Mammary epithelial cell (primary cell): ENCODE measurements around the gene CLCF1.

ENCODE experiments used
- EZH2 ChIP-seq: IDR thresholded peaks from 2 replicates; pipeline ENCODE4 v1.6.1; 2012; ENCODE audit warnings: low read length, inconsistent platforms, borderline replicate concordance
- TF ChIP-seq, protein P1 (sequence below), 2 donors: IDR thresholded peaks in 1 of 2; conservative IDR thresholded peaks in 1 of 2; 2 replicates each; pipeline ENCODE4 v1.5.1; 2011 to 2012; ENCODE audit warnings: inconsistent platforms in 2 of 2, low read length in 2 of 2, mild to moderate bottlenecking in 2 of 2, control low read depth in 1 of 2, low read depth in 1 of 2; ENCODE audit not compliant: insufficient read depth in 1 of 2; ENCODE audit errors: extremely low read depth in 1 of 2

DNA sequence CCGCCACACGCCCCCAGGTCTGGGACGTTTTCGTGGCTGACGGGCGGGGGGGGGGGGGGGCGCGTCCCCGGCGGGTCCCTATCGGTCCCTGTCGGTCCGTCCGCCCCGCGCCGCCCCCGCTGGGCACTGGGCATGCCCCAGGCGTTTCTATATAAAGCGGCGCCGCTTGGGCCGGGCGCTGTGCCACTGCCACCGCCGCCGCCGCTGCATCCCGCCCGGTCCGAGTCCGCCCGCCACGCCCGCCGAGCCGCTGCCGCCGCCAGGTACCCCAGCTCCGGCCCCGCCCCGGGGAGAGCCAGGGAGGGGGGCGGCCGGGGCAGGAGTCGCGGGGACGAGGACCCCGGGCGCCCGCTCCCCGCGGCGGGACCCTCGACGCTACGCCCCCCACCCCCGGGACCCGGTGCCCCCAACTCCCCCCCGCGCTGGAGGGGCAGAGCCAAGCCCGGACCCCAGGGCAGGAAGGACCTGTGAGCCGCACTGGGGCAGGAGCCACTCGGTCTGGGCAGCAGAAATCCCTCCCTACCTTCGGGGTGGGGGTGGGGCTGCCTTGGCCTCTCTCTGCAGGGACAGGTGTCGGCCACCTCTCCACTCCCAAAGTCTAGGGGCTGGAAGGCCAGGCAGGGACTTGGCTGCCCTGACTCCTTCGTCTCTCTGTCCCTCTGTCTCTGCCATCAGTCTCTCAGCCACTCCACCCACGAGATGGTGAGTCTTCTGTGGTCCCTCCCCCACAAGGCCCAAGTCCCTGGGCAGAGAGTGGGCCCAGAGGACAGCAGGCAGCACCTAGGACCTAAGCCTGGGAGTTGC lies 42.3 kb upstream of the CLCF1 start, which contains the start of gene CARNS1:
- TF ChIP-seq, protein P1, sequence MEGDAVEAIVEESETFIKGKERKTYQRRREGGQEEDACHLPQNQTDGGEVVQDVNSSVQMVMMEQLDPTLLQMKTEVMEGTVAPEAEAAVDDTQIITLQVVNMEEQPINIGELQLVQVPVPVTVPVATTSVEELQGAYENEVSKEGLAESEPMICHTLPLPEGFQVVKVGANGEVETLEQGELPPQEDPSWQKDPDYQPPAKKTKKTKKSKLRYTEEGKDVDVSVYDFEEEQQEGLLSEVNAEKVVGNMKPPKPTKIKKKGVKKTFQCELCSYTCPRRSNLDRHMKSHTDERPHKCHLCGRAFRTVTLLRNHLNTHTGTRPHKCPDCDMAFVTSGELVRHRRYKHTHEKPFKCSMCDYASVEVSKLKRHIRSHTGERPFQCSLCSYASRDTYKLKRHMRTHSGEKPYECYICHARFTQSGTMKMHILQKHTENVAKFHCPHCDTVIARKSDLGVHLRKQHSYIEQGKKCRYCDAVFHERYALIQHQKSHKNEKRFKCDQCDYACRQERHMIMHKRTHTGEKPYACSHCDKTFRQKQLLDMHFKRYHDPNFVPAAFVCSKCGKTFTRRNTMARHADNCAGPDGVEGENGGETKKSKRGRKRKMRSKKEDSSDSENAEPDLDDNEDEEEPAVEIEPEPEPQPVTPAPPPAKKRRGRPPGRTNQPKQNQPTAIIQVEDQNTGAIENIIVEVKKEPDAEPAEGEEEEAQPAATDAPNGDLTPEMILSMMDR (conservative IDR thresholded peaks at IDR 0.05 in 1 of 2, IDR thresholded peaks at IDR 0.05 in 1 of 2; ENCODE audit: extremely low read depth in 1 of 2, insufficient read depth in 1 of 2, low read depth in 1 of 2, low read length in 2 of 2), result no peak
- TF ChIP-seq EZH2, result no peak
